Right lobe of liver (tissue), 6 donors: ENCODE measurements around the gene HYAL3. TPM values are rescaled to one million over a fixed set of nuclear protein-coding genes. Genes with fewer than 3 reads are reported as not detected.

Source experiments
- ATAC-seq, 4 donors: fragments of 200-7000 bp; cut with Tn5 transposase; one replicate each; pipeline ENCODE4 v1.9.1; 2020; ENCODE audit warnings: mild to moderate bottlenecking in 4 of 4, moderate library complexity in 4 of 4
- DNase-seq, 3 donors: peaks; one replicate each; pipeline ENCODE4 v3.0.0-alpha.2; 2020
- H3K27ac ChIP-seq, 3 donors: fragments of 200-600 bp; one replicate each; pipeline ENCODE4 v1.8.0; 2022
- H3K27me3 ChIP-seq, 2 donors: fragments of 200-600 bp; one replicate each; pipeline ENCODE4 v1.8.0; 2022
- H3K36me3 ChIP-seq, 4 donors: fragments of 200-600 bp; sonication (generic) in 1 of 4; one replicate each; pipeline versions ENCODE4 v1.5.1 to v1.8.0; 2017 to 2022; ENCODE audit warnings: control low read depth in 1 of 4
- H3K4me1 ChIP-seq, 4 donors: fragments of 200-600 bp; sonication (generic) in 1 of 4; one replicate each; pipeline versions ENCODE4 v1.5.1 to v1.8.0; 2017 to 2022; ENCODE audit warnings: control low read depth in 1 of 4
- H3K4me3 ChIP-seq, 3 donors: fragments of 200-600 bp; one replicate each; pipeline ENCODE4 v1.8.0; 2022
- H3K9me3 ChIP-seq, 4 donors: fragments of 200-600 bp; sonication (generic) in 1 of 4; one replicate each; pipeline versions ENCODE4 v1.5.1 to v1.8.0; 2017 to 2022; ENCODE audit warnings: control low read depth in 1 of 4
- CTCF ChIP-seq, 4 donors: fragments of 200-600 bp in 3 of 4; fragments of 450-650 bp in 1 of 4; IDR thresholded peaks; one replicate each; pipeline versions ENCODE4 v1.5.1 to v1.8.0; 2016 to 2022; ENCODE audit warnings: antibody characterized with exemption in 4 of 4, mild to moderate bottlenecking in 2 of 4
- POLR2A ChIP-seq: fragments of 450-650 bp; IDR thresholded peaks from one replicate; pipeline ENCODE4 v1.6.1; 2017; ENCODE audit warnings: antibody characterized with exemption, mild to moderate bottlenecking
- WGBS: methylation state at CpG from one replicate; pipeline ENCODE4 v1.1.6; 2018; ENCODE audit warnings: low coverage, low lambda C conversion rate; ENCODE audit not compliant: insufficient coverage; ENCODE audit errors: missing lambda C conversion rate; 5-methylcytosine and 5-hydroxymethylcytosine counted together
- intact Hi-C, 2 donors: fragments of 100-400 bp; cut with DNase I; formaldehyde crosslinking; loops; one replicate each; pipeline versions ENCODE4 v1.11.2 to v1.14.1; 2022
- total RNA-seq, 6 experiments: library from RNA; depleted of rRNA in 2 of 6; stranded (reverse); fragments of >200 nt in 2 of 6; fragmentation: NEBNext Ultra II Directional in 3 of 6; extraction: Animal tissue kit (Norgen Biotek cat#: 25700) in 3 of 6; gene quantifications; one replicate each; pipeline versions ENCODE4 v1.1.0 to v1.2.4, GENCODE V29; 2016 to 2023
- donor health status: DM: no; HTN: yes; CAD: no.
- donor health status: DM: no; HTN: no; CAD: no.
- donor health status: DM: no; HTN: no; CAD: no.
- donor health status: DM: no; HTN: yes; CAD: no.
- donor health status: DM: no; HTN: yes; CAD: no.

Gene HYAL3
- total RNA-seq, 6 experiments from 2014 or later = 1.8 to 7.5 (median 3.1) TPM

GRCh38 chr3:50268703-50269451 lies 30.3 kb downstream of the HYAL3 start, which contains the start of gene SEMA3B:
TSS of gene SEMA3B (plus strand) at chr3:50269147. CDS start at chr3:50269241, 94 bp downstream.
- ATAC-seq (peak in 1 of 4 donors; percentile 11), DNase-seq (no peak)
- Histone ChIP-seq H3K9me3 (no peaks in the 10 kb centered on the region), H3K27ac (no peak within 1 kb of the TSS), H3K4me3 (no peak within 1 kb of the TSS), H3K4me1 (peaks cover 0 to 36% (median 4%) of the 10 kb centered on the region in 4 donors), H3K36me3 (no peaks in the 10 kb centered on the region), H3K27me3 (no peaks in the 10 kb centered on the region)
- 22% methylated on average over 8 of the region's 21 CpGs for WGBS
- intact Hi-C loops = loop anchor here (5.0 to 10.0 kb wide), 2 partner anchors 42 to 144 kb away; no protein-coding TSS in a partner anchor
- TF ChIP-seq CTCF (IDR thresholded peaks at IDR 0.05) (no peak), POLR2A (no peak)

GRCh38 chr3:50268276-50268675 lies 30.9 kb downstream of the HYAL3 start:
- H3K4me3 ChIP-seq = no peak overlapping the region
- ATAC-seq (no peak), DNase-seq (no peak)
- H3K4me1 ChIP-seq = peaks cover 0 to 31% (median under 1%) of the 10 kb centered on the region in 4 donors
- no peak for TF ChIP-seq CTCF (IDR thresholded peaks at IDR 0.05)
- TF ChIP-seq POLR2A = no peak
- no peaks in the 10 kb centered on the region for H3K36me3 ChIP-seq
- no peaks in the 10 kb centered on the region for H3K9me3 ChIP-seq
- H3K27ac ChIP-seq = no peak overlapping the region
- 60% methylated on average over 3 of the region's 3 CpGs for WGBS
- intact Hi-C loops = loop anchor here (5.0 to 10.0 kb wide), 2 partner anchors 41 to 143 kb away; no protein-coding TSS in a partner anchor
- no peaks in the 10 kb centered on the region for H3K27me3 ChIP-seq

- peak; percentile 17 to 75 (median 62) for ATAC-seq
- TF ChIP-seq CTCF (IDR thresholded peaks at IDR 0.05) (no peak), POLR2A (peak; percentile 39)
- peaks cover 0 to 25% (median 0%) of the 10 kb centered on the region in 4 donors for H3K4me1 ChIP-seq
- H3K27ac ChIP-seq = peak overlapping the region in 2 of 3 donors; percentile 1 to 68
- H3K4me3 ChIP-seq = peak overlapping the region in 2 of 3 donors; percentile 31 to 59
- no peaks in the 10 kb centered on the region for H3K36me3 ChIP-seq
- 0% methylated on average over 16 of the region's 22 CpGs for WGBS
- H3K9me3 ChIP-seq = no peaks in the 10 kb centered on the region
- H3K27me3 ChIP-seq = no peaks in the 10 kb centered on the region
- intact Hi-C loops = loop anchor here (5.0 to 10.0 kb wide), 2 partner anchors 40 to 143 kb away; no protein-coding TSS in a partner anchor
- DNase-seq = peak in 1 of 3 donors; percentile 77
Observed at GRCh38 chr3:50267280-50267913, 31.8 kb downstream of the HYAL3 start.

- no peaks in the 10 kb centered on the region for H3K9me3 ChIP-seq
- WGBS = 82% methylated on average over 2 of the region's 7 CpGs
- TF ChIP-seq CTCF (IDR thresholded peaks at IDR 0.05) (no peak), POLR2A (no peak)
- intact Hi-C loops = loop anchor here (5.0 to 10.0 kb wide), 2 partner anchors 40 to 142 kb away; no protein-coding TSS in a partner anchor
- peak overlapping the region in 2 of 3 donors; percentile 1 to 68 for H3K27ac ChIP-seq
- peak in 1 of 4 donors; percentile 1 for ATAC-seq
- peaks cover 0 to 19% (median 0%) of the 10 kb centered on the region in 4 donors for H3K4me1 ChIP-seq
- H3K36me3 ChIP-seq = no peaks in the 10 kb centered on the region
- H3K4me3 ChIP-seq = peak overlapping the region in 2 of 3 donors; percentile 31 to 59
- no peak for DNase-seq
- no peaks in the 10 kb centered on the region for H3K27me3 ChIP-seq
Observed at GRCh38 chr3:50266836-50267235, 32.4 kb downstream of the HYAL3 start.
